CD14-positive monocyte (primary cell): ENCODE data around the gene MAFG. TPM values are rescaled to one million over a fixed set of nuclear protein-coding genes. Genes with fewer than 3 reads are reported as not detected.
A peak's percentile ranks its signal among the peaks of the same experiment; 100 is the strongest.

Experiments used
- DNase-seq, 3 donors: peaks; one replicate each; pipeline ENCODE4 v3.0.0-alpha.2; 2011 to 2022
- H2AFZ ChIP-seq: 2 replicates; pipeline ENCODE4 v1.6.0; 2012; ENCODE audit warnings: mild to moderate bottlenecking, low read depth, low read length, inconsistent platforms; ENCODE audit not compliant: insufficient read depth, poor library complexity, severe bottlenecking
- H3K27ac ChIP-seq, 2 donors: 1 replicate in 1 of 2; 2 replicates in 1 of 2; pipeline ENCODE4 v1.5.1; 2012 to 2013; ENCODE audit warnings: low read length in 2 of 2, control low read depth in 1 of 2, inconsistent platforms in 1 of 2, low read depth in 1 of 2, mild to moderate bottlenecking in 1 of 2
- H3K27me3 ChIP-seq, 2 donors: one replicate each; pipeline versions ENCODE4 v1.6.0 to v1.6.1; 2011 to 2013; ENCODE audit warnings: low read length in 2 of 2; ENCODE audit not compliant: control insufficient read depth in 2 of 2, insufficient read depth in 2 of 2
- H3K36me3 ChIP-seq, 2 donors: replicated peaks in 1 of 2; 1 replicate in 1 of 2; 2 replicates in 1 of 2; pipeline versions ENCODE4 v1.5.1 to v1.6.1; 2012 to 2013; ENCODE audit warnings: low read length in 2 of 2, control low read depth in 1 of 2, inconsistent platforms in 1 of 2, mild to moderate bottlenecking in 1 of 2; ENCODE audit not compliant: insufficient read depth in 2 of 2, control insufficient read depth in 1 of 2
- H3K4me1 ChIP-seq, 2 donors: 1 replicate in 1 of 2; 2 replicates in 1 of 2; pipeline versions ENCODE4 v1.5.1 to v1.6.1; 2012 to 2013; ENCODE audit warnings: low read length in 2 of 2, control low read depth in 1 of 2, inconsistent platforms in 1 of 2, mild to moderate bottlenecking in 1 of 2, moderate library complexity in 1 of 2; ENCODE audit not compliant: insufficient read depth in 2 of 2, control insufficient read depth in 1 of 2
- H3K4me2 ChIP-seq: replicated peaks from 2 replicates; pipeline ENCODE3; 2012; ENCODE audit warnings: low read length, moderate library complexity, mild to moderate bottlenecking; ENCODE audit not compliant: poor library complexity, severe bottlenecking; ENCODE audit errors: extremely low read depth
- H3K4me3 ChIP-seq, 3 experiments: fragments of 200-600 bp in 1 of 3; sonication (generic) in 1 of 3; replicated peaks in 1 of 3; 1 replicate in 2 of 3; 2 replicates in 1 of 3; pipeline ENCODE4 v1.5.1; 2011 to 2013; ENCODE audit warnings: low read length in 3 of 3, mild to moderate bottlenecking in 3 of 3, control low read depth in 2 of 3, low read depth in 2 of 3, inconsistent platforms in 1 of 3, moderate library complexity in 1 of 3
- H3K79me2 ChIP-seq: 2 replicates; pipeline ENCODE4 v1.6.0; 2012; ENCODE audit warnings: mild to moderate bottlenecking, control low read depth, inconsistent platforms, low read length, moderate library complexity; ENCODE audit not compliant: insufficient read depth
- H3K9ac ChIP-seq: 2 replicates; pipeline ENCODE4 v1.6.0; 2017; ENCODE audit warnings: low read length, mild to moderate bottlenecking; ENCODE audit not compliant: insufficient read depth, poor library complexity, severe bottlenecking
- H3K9me3 ChIP-seq, 2 donors: replicated peaks in 1 of 2; 1 replicate in 1 of 2; 2 replicates in 1 of 2; pipeline versions ENCODE4 v1.5.1 to v1.6.1; 2012 to 2013; ENCODE audit warnings: low read length in 2 of 2, control low read depth in 1 of 2; ENCODE audit not compliant: control insufficient read depth in 1 of 2, insufficient read depth in 1 of 2
- H4K20me1 ChIP-seq: 2 replicates; pipeline ENCODE4 v1.6.0; 2012; ENCODE audit warnings: mild to moderate bottlenecking, low read length, control low read depth, moderate library complexity; ENCODE audit not compliant: insufficient read depth
- H3K27ac Mint-ChIP-seq, 7 donors: one replicate each; pipeline ENCODE4 v1.8.0; 2020; ENCODE audit warnings: mild to moderate bottlenecking in 7 of 7, mixed read lengths in 7 of 7, moderate library complexity in 6 of 7, inconsistent platforms in 2 of 7
- H3K27me3 Mint-ChIP-seq, 3 donors: one replicate each; pipeline ENCODE4 v1.8.0; 2021 to 2022; ENCODE audit warnings: low read depth in 3 of 3, mild to moderate bottlenecking in 3 of 3, mixed read lengths in 3 of 3, moderate library complexity in 3 of 3, inconsistent platforms in 1 of 3
- H3K36me3 Mint-ChIP-seq, 2 donors: one replicate each; pipeline ENCODE4 v1.8.0; 2020; ENCODE audit warnings: mixed read lengths in 2 of 2, inconsistent platforms in 1 of 2, mild to moderate bottlenecking in 1 of 2
- H3K4me1 Mint-ChIP-seq: one replicate; pipeline ENCODE4 v1.8.0; 2020; ENCODE audit warnings: mild to moderate bottlenecking, mixed read lengths
- H3K4me3 Mint-ChIP-seq, 2 donors: one replicate each; pipeline ENCODE4 v1.8.0; 2020; ENCODE audit warnings: mild to moderate bottlenecking in 2 of 2, mixed read lengths in 2 of 2, moderate library complexity in 1 of 2
- H3K9me3 Mint-ChIP-seq, 7 donors: one replicate each; pipeline ENCODE4 v1.8.0; 2020 to 2022; ENCODE audit warnings: mixed read lengths in 7 of 7, mild to moderate bottlenecking in 6 of 7, moderate library complexity in 6 of 7, inconsistent platforms in 2 of 7
- WGBS: methylation state at CpG from one replicate; pipeline ENCODE4 v1.1.5; 2013; ENCODE audit warnings: missing lambda C conversion rate; ENCODE audit not compliant: insufficient coverage; 5-methylcytosine and 5-hydroxymethylcytosine counted together
- intact Hi-C, 2 donors: fragments of 100-400 bp; cut with micrococcal nuclease; formaldehyde crosslinking; loops; one replicate each; pipeline versions ENCODE4 v1.15.0 to v1.15.1; 2023
- polyA plus RNA-seq, 3 donors: library from polyadenylated mRNA; depleted of rRNA in 1 of 3; unstranded in 2 of 3; stranded (reverse) in 1 of 3; fragments of 300-500 nt in 2 of 3; fragments of >200 nt in 1 of 3; fragmentation: Illumina TruSeq in 2 of 3; gene quantifications; 1 replicate in 2 of 3; 2 replicates in 1 of 3; pipeline ENCODE4 v1.2.3, GENCODE V29; 2012 to 2021
- TF ChIP-seq, protein P1 (sequence below): fragments of 200-600 bp; IDR thresholded peaks from one replicate; pipeline ENCODE4 v1.8.0; 2022; ENCODE audit warnings: antibody characterized with exemption, mild to moderate bottlenecking

The MAFG gene
- polyA plus RNA-seq, 3 donors, result 7.4 to 66.0 (median 7.6) TPM

DNA sequence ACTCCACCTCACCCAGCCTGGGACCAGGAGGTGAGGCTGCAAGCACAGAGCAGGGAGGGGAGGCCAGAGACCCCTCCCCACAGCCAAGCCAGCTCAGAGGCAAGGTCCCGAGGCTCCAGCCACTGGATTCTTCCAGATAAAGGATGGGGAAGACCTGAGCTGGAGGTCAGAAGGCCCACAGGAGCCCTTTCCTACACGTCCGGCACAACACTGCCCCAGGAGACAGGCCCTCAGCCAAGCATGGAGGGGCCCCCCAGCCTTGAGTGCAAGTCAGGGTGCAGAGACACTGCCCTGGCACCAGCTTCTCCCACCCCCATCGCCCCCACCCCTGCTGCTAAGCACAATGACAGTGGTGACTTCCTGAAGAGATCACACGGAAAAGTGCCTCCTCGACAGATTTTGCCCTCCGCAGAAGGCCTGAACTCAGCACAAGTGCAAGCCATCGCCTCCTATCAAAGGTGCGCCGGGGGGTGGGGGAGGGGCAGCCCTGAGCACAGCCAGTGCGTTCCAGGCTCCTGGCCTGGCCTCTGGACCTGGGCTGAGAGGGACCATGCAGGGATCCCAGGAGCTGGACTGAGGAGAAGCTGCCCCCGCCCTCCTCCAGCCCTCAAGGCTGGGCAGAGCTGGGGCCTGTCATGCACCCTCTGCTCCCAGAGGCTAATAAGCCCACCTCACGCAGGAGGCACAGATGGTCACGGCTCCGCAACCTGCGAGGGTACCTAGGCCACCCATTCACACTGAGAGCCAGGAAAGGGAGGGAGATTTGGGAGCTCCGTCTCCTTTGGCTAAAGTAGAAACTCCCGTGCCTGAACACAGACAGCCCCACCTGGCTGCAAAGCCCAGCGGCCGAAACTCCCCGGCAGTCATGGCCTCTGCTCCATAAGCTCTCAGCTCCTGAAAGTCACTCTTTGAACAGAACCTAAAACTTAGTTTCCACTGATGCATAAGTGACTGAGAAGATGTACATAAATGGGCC lies 2.7 kb downstream of the MAFG start:
- Mint-ChIP-seq H3K36me3 (peaks cover 13 to 23% of the 10 kb centered on the region in 2 donors), H3K4me1 (peaks cover 69% of the 10 kb centered on the region), H3K4me3 (peak overlapping the region; percentile 91 to 92), H3K9me3 (peaks cover 0 to 3% (median 0%) of the 10 kb centered on the region in 7 donors), H3K27ac (peak overlapping the region; percentile 97 to 98 (median 98)), H3K27me3 (peaks cover 11 to 19% (median 16%) of the 10 kb centered on the region in 3 donors)
- peak overlapping the region; percentile 76 to 95 for H3K27ac ChIP-seq
- peaks cover 9 to 19% of the 10 kb centered on the region in 2 donors for H3K27me3 ChIP-seq
- DNase-seq, result no peak
- TF ChIP-seq, protein P1, sequence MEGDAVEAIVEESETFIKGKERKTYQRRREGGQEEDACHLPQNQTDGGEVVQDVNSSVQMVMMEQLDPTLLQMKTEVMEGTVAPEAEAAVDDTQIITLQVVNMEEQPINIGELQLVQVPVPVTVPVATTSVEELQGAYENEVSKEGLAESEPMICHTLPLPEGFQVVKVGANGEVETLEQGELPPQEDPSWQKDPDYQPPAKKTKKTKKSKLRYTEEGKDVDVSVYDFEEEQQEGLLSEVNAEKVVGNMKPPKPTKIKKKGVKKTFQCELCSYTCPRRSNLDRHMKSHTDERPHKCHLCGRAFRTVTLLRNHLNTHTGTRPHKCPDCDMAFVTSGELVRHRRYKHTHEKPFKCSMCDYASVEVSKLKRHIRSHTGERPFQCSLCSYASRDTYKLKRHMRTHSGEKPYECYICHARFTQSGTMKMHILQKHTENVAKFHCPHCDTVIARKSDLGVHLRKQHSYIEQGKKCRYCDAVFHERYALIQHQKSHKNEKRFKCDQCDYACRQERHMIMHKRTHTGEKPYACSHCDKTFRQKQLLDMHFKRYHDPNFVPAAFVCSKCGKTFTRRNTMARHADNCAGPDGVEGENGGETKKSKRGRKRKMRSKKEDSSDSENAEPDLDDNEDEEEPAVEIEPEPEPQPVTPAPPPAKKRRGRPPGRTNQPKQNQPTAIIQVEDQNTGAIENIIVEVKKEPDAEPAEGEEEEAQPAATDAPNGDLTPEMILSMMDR, result no peak
- peak overlapping the region; percentile 30 to 81 (median 36) for H3K4me3 ChIP-seq
- H2AFZ ChIP-seq, result no peak overlapping the region
- intact Hi-C loops, result loop anchor here in 1 of 2 donors (5.0 kb wide), 2 partner anchors 52 to 53 kb away; partner anchors contain the start of genes ARHGDIA and ASPSCR1
- peaks cover 74% of the 10 kb centered on the region for H3K79me2 ChIP-seq
- 36% methylated on average over 13 of the region's 21 CpGs for WGBS
- H3K9me3 ChIP-seq, result no peaks in the 10 kb centered on the region
- H3K36me3 ChIP-seq, result peaks cover 7 to 16% of the 10 kb centered on the region in 2 donors
- peak overlapping the region; percentile 90 for H3K4me2 ChIP-seq
- peaks cover 77 to 84% of the 10 kb centered on the region in 2 donors for H3K4me1 ChIP-seq
- H4K20me1 ChIP-seq, result peaks cover 65% of the 10 kb centered on the region
- peak overlapping the region; percentile 73 for H3K9ac ChIP-seq
